Measurements from ENCODE around the gene SH2B2. TPM values are rescaled to one million over a fixed set of nuclear protein-coding genes. Genes with fewer than 3 reads are reported as not detected.
"Not testable (repeated sequence)": the region's sequence is repeated elsewhere in the genome, so short reads cannot be mapped to it uniquely, and the experiment has no call there.

Gene SH2B2
- total RNA-seq, 1 donor from 2014 or later, result 13.2 TPM

- TF ChIP-seq, protein P1, sequence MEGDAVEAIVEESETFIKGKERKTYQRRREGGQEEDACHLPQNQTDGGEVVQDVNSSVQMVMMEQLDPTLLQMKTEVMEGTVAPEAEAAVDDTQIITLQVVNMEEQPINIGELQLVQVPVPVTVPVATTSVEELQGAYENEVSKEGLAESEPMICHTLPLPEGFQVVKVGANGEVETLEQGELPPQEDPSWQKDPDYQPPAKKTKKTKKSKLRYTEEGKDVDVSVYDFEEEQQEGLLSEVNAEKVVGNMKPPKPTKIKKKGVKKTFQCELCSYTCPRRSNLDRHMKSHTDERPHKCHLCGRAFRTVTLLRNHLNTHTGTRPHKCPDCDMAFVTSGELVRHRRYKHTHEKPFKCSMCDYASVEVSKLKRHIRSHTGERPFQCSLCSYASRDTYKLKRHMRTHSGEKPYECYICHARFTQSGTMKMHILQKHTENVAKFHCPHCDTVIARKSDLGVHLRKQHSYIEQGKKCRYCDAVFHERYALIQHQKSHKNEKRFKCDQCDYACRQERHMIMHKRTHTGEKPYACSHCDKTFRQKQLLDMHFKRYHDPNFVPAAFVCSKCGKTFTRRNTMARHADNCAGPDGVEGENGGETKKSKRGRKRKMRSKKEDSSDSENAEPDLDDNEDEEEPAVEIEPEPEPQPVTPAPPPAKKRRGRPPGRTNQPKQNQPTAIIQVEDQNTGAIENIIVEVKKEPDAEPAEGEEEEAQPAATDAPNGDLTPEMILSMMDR (IDR thresholded peaks at IDR 0.05), result peak; percentile 30
- DNase-seq, result peak; percentile 98
- H3K27ac ChIP-seq, result peak overlapping the region; percentile 85
- intact Hi-C loops (cut with DNase I); H3K27me3 ChIP-seq; H3K9me3 ChIP-seq; H3K4me1 ChIP-seq; H3K36me3 ChIP-seq: not testable (repeated sequence)
- peak overlapping the region; percentile 71 for H3K4me3 ChIP-seq
- peak; percentile 100 for ATAC-seq
These were observed 77.1 kb downstream of the SH2B2 start for GRCh38 chr7:102363549-102364393.

DNA sequence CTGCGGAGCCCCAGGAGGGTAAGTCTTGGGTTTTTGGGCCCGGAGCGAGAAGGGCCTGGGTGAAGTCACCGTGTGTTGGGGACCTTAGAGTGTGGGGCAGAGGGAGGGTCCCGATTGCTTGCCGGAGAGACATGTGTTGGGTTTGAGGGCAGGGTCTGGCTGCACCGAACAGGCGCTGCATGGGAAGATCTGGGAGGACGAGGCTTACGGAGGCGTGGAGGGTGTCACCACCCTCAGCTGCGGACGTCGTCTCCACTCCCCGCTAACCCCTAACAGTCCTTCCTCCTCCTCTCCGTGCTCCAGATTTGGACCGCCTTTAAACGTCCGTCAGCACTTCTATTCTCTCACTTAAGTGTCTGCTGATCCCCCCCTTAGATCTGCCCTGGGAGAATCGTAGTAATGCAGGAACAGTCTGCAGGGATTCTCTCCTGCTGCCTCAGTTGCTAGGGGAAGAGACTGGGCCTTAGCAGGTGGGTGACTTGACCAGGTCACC lies 77.8 kb downstream of the SH2B2 start:
- peak overlapping the region; percentile 85 for H3K27ac ChIP-seq
- ATAC-seq; H3K4me1 ChIP-seq; DNase-seq; H3K9me3 ChIP-seq; H3K27me3 ChIP-seq; H3K36me3 ChIP-seq; intact Hi-C loops (cut with DNase I): not testable (repeated sequence)
- H3K4me3 ChIP-seq, result peak overlapping the region; percentile 71

- H3K4me1 ChIP-seq; H3K4me3 ChIP-seq; DNase-seq; H3K36me3 ChIP-seq; ATAC-seq; H3K27me3 ChIP-seq; H3K9me3 ChIP-seq; intact Hi-C loops (cut with DNase I); H3K27ac ChIP-seq: not testable (repeated sequence)
These were observed 78.7 kb downstream of the SH2B2 start for GRCh38 chr7:102365390-102365789.

DNA sequence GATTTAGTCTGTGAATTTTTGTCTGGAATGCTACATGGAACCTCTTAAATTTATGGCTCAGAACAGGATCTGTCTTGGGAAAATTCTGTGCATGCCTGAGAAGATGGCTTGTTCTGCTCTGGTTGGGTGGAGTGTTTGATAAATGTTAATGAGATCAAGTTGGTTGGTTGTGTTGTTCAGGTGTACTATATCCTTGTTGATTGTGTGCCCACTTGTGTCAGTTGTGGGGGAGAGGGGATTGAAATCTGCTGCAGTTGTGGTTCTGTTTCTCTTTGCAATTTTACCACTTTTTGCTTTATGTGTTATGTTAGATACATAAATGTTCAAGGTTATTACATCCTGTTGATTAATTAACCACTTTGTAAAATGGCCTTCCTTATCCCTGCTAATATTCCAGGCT lies 83.4 kb downstream of the SH2B2 start:
- H3K4me3 ChIP-seq, H3K27ac ChIP-seq: not testable (repeated sequence)

More for the DNA sequence above, 83.4 kb downstream of the SH2B2 start:
- DNase-seq; ATAC-seq; H3K27me3 ChIP-seq; H3K36me3 ChIP-seq; H3K9me3 ChIP-seq; intact Hi-C loops (cut with DNase I); H3K4me1 ChIP-seq: not testable (repeated sequence)

Small RNAs within 50 kb of the gene (microRNA-seq; reads per million reads assigned to microRNA genes)
- not detected for gene MIR4285 (ENCODE audit: borderline microRNAs expressed)

Other genes with a start within 250 kb of the SH2B2 start
- gene SPDYE6, start 69.6 kb downstream of the SH2B2 start, total RNA-seq, result not detected
- gene PRKRIP1, start 109.5 kb downstream of the SH2B2 start, total RNA-seq, result 21.9 TPM
- gene ORAI2, start 146.7 kb downstream of the SH2B2 start, total RNA-seq, result 20.0 TPM
- gene ALKBH4, start 178.0 kb downstream of the SH2B2 start, total RNA-seq, result 7.4 TPM
- gene LRWD1, start 178.1 kb downstream of the SH2B2 start, total RNA-seq, result 15.7 TPM
- gene POLR2J, start 192.1 kb downstream of the SH2B2 start, total RNA-seq, result 35.0 TPM
- 30.0 TPM for gene RASA4B, start 230.9 kb downstream of the SH2B2 start, total RNA-seq

Data from upper lobe of right lung (tissue), 1 donor.